ENCODE measurements around the gene ZMIZ2.

- TF ChIP-seq USF1 (IDR thresholded peaks at IDR 0.05) (no peak), EGR1 (IDR thresholded peaks at IDR 0.05) (no peak), YY1 (IDR thresholded peaks at IDR 0.05; ENCODE audit: low read depth) (no peak), MAX (IDR thresholded peaks at IDR 0.05) (no peak), REST (IDR thresholded peaks at IDR 0.05; ENCODE audit: low read depth) (no peak), TEAD4 (IDR thresholded peaks at IDR 0.05) (no peak), ZBTB7A (IDR thresholded peaks at IDR 0.05; ENCODE audit: low read depth) (no peak), RAD21 (IDR thresholded peaks at IDR 0.05; ENCODE audit: low read depth) (no peak)
Observed at GRCh38 chr7:44738051-44738723, 10.5 kb upstream of the ZMIZ2 start.
